Esophagus muscularis mucosa (tissue), 4 donors: Measurements from ENCODE around the gene RUNX3. TPM values are rescaled to one million over a fixed set of nuclear protein-coding genes. Genes with fewer than 3 reads are reported as not detected.
"Not testable (repeated sequence)": the region's sequence is repeated elsewhere in the genome, so short reads cannot be mapped to it uniquely, and the experiment has no call there.

ENCODE experiments used
- DNase-seq: peaks from one replicate; pipeline ENCODE4 v3.0.0-alpha.2; 2017; ENCODE audit errors: extremely low spot score
- H3K27ac ChIP-seq, 4 donors: fragments of 200-600 bp; sonication (generic); replicated peaks in 1 of 4; 1 replicate in 3 of 4; 2 replicates in 1 of 4; pipeline ENCODE4 v1.5.1; 2016 to 2019; ENCODE audit warnings: mild to moderate bottlenecking in 1 of 4
- H3K27me3 ChIP-seq, 4 donors: fragments of 200-600 bp; sonication (generic); one replicate each; pipeline versions ENCODE4 v1.5.1 to v1.6.0; 2016 to 2019
- H3K36me3 ChIP-seq, 4 donors: fragments of 200-600 bp; sonication (generic); one replicate each; pipeline ENCODE4 v1.5.1; 2016 to 2019
- H3K4me1 ChIP-seq, 4 donors: fragments of 200-600 bp; sonication (generic); one replicate each; pipeline ENCODE4 v1.5.1; 2016 to 2019
- H3K4me3 ChIP-seq, 4 donors: fragments of 200-600 bp; sonication (generic); 1 replicate in 2 of 4; 2 replicates in 2 of 4; pipeline ENCODE4 v1.5.1; 2016 to 2019; ENCODE audit warnings: mild to moderate bottlenecking in 4 of 4, moderate library complexity in 1 of 4
- H3K9me3 ChIP-seq, 4 donors: fragments of 200-600 bp; sonication (generic); 1 replicate in 3 of 4; 2 replicates in 1 of 4; pipeline ENCODE4 v1.5.1; 2016 to 2019
- CTCF ChIP-seq, 3 experiments: fragments of 200-600 bp in 2 of 3; fragments of 450-650 bp in 1 of 3; sonication (generic) in 2 of 3; IDR thresholded peaks; one replicate each; pipeline ENCODE4 v1.5.1; 2017 to 2019; ENCODE audit warnings: antibody characterized with exemption in 3 of 3, mild to moderate bottlenecking in 2 of 3, moderate library complexity in 1 of 3
- EP300 ChIP-seq: sonication (generic); formaldehyde crosslinking; IDR thresholded peaks from one replicate; pipeline ENCODE4 v1.6.1; 2017; ENCODE audit warnings: antibody characterized with exemption
- POLR2A ChIP-seq: fragments of 450-650 bp; IDR thresholded peaks from one replicate; pipeline ENCODE4 v1.6.1; 2017; ENCODE audit warnings: antibody characterized with exemption, moderate library complexity, mild to moderate bottlenecking, low read depth
- POLR2AphosphoS5 ChIP-seq, 2 donors: sonication (generic); formaldehyde crosslinking; IDR thresholded peaks; one replicate each; pipeline ENCODE4 v1.6.1; 2017; ENCODE audit warnings: antibody characterized with exemption in 2 of 2
- WGBS: methylation state at CpG from one replicate; pipeline ENCODE4 v1.1.5; 2018; 5-methylcytosine and 5-hydroxymethylcytosine counted together
- intact Hi-C: fragments of 100-400 bp; cut with DNase I; formaldehyde crosslinking; loops from one replicate; pipeline ENCODE4 v1.15.1; 2023
- total RNA-seq, 4 donors: library from RNA; depleted of rRNA; stranded (reverse); fragments of >200 nt; gene quantifications; one replicate each; pipeline versions ENCODE4 v1.1.0 to v1.2.1, GENCODE V29; 2016

Gene RUNX3
- total RNA-seq, 4 donors from 2014 or later: 0.91 to 4.4 (median 2.3) TPM

- H3K36me3 ChIP-seq: no peaks in the 10 kb centered on the region
- H3K9me3 ChIP-seq: no peaks in the 10 kb centered on the region
- intact Hi-C loops: no loop called here
- TF ChIP-seq CTCF (IDR thresholded peaks at IDR 0.05) (no peak), EP300 (no peak), POLR2AphosphoS5 (IDR thresholded peaks at IDR 0.05) (no peak), POLR2A (no peak)
- H3K27ac ChIP-seq: no peak overlapping the region
- no peak overlapping the region for H3K4me3 ChIP-seq
- peaks cover 0 to 37% (median 0%) of the 10 kb centered on the region in 4 donors for H3K27me3 ChIP-seq
- 70% methylated on average over 8 of the region's 8 CpGs for WGBS
- H3K4me1 ChIP-seq: no peaks in the 10 kb centered on the region
- no peak for DNase-seq
Observed at GRCh38 chr1:24894002-24894401, 36.1 kb downstream of the RUNX3 start.

- intact Hi-C loops: no loop called here
- Histone ChIP-seq H3K9me3 (no peaks in the 10 kb centered on the region), H3K27ac (no peak overlapping the region), H3K4me3 (no peak overlapping the region), H3K27me3 (peaks cover 0 to 36% (median 0%) of the 10 kb centered on the region in 4 donors), H3K36me3 (no peaks in the 10 kb centered on the region), H3K4me1 (no peaks in the 10 kb centered on the region)
- no peak for DNase-seq
- TF ChIP-seq POLR2AphosphoS5 (IDR thresholded peaks at IDR 0.05) (no peak), EP300 (no peak), CTCF (IDR thresholded peaks at IDR 0.05) (no peak), POLR2A (no peak)
- 92% methylated on average over 3 of the region's 3 CpGs for WGBS
Observed at GRCh38 chr1:24893431-24893830, 36.6 kb downstream of the RUNX3 start.

GRCh38 chr1:24892188-24893153 lies 37.6 kb downstream of the RUNX3 start:
- H3K36me3 ChIP-seq: no peaks in the 10 kb centered on the region
- no peak overlapping the region for H3K27ac ChIP-seq
- no peak overlapping the region for H3K4me3 ChIP-seq
- 95% methylated on average over 1 of the region's 1 CpG for WGBS
- intact Hi-C loops: no loop called here
- H3K9me3 ChIP-seq: no peaks in the 10 kb centered on the region
- TF ChIP-seq CTCF (IDR thresholded peaks at IDR 0.05) (no peak), POLR2A (no peak), EP300 (no peak), POLR2AphosphoS5 (IDR thresholded peaks at IDR 0.05) (no peak)
- DNase-seq: no peak
- no peaks in the 10 kb centered on the region for H3K4me1 ChIP-seq
- peaks cover 0 to 33% (median 0%) of the 10 kb centered on the region in 4 donors for H3K27me3 ChIP-seq

DNA sequence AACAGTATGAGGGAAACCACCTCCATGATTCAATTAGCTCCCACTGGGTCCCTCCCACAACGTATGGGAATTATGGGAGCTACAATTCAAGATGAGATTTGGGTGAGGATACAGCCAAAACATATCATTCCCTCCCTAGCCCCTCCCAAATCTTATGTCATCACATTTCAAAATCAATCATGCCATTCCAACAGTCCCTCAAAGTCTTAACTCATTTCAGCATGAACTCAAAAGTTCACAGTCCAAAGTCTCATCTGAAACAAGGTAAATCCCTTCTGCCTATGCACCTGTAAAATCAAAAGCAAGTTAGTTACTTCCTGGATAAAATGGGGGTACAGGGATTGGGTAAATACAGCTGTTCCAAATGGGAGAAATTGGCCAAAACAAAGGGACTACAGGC lies 38.7 kb downstream of the RUNX3 start:
- 65% methylated on average over 1 of the region's 1 CpG for WGBS
- DNase-seq, H3K36me3 ChIP-seq, H3K4me1 ChIP-seq, H3K27ac ChIP-seq, H3K9me3 ChIP-seq, H3K4me3 ChIP-seq, intact Hi-C loops: not testable (repeated sequence)
- peaks cover 0 to 34% (median 0%) of the 10 kb centered on the region in 4 donors for H3K27me3 ChIP-seq

DNA sequence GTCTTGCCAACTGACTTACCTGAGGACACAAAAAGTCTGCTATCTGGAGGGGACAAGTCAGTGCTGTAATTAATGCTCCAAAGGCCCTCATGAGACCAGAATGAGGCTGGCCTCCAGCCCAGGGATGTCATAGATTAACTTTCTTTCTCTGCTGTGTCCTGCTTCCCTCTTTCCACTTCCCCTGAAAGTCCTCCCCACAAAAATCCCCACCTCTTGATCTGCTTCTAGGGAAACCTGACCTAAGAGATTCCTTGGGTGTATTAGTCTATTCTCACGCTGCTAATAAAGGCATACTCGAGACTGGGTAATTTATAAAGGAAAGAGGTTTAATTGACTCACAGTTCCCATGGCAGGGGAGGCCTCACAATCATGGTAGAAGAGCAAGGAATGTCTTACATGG lies 39.2 kb downstream of the RUNX3 start:
- no peak overlapping the region for H3K27ac ChIP-seq
- intact Hi-C loops: no loop called here
- no peak for TF ChIP-seq EP300
- no peak for TF ChIP-seq POLR2A
- no peaks in the 10 kb centered on the region for H3K4me1 ChIP-seq
- H3K27me3 ChIP-seq: peaks cover 0 to 37% (median 0%) of the 10 kb centered on the region in 4 donors
- no peaks in the 10 kb centered on the region for H3K9me3 ChIP-seq
- no peaks in the 10 kb centered on the region for H3K36me3 ChIP-seq
- no peak for DNase-seq
- WGBS: 90% methylated on average over 2 of the region's 2 CpGs
- no peak overlapping the region for H3K4me3 ChIP-seq
